Measurements from ENCODE around the gene DLG2. TPM values are rescaled to one million over a fixed set of nuclear protein-coding genes. Genes with fewer than 3 reads are reported as not detected.
"Not testable (repeated sequence)": the region's sequence is repeated elsewhere in the genome, so short reads cannot be mapped to it uniquely, and the experiment has no call there.

Gene DLG2
- total and polyA plus RNA-seq, 2 of the 4 experiments (the other 2 are of a cell fraction): 0.31 to 0.36 TPM

DNA sequence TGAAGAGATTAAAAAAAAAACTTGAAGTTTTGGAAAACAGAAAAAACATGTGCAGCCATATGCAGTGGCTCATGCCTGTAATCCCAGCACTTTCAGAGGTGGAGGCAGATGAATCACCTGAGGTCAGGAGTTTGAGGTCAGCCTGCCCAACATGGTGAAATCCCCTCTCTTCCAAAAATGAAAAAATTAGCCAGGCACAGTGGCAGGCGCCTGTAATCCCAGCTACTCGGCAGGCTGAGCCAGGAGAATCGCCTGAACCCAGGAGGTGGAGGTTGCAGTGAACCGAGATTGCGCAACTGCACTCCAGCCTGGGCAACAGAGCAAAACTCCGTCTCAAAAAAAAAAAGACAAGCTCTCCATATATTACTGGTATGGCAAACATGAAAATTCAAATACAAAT is 7.6 kb downstream of the DLG2 start:
- no peaks in the 10 kb centered on the region for H3K36me3 ChIP-seq (ENCODE audit: control insufficient read depth, insufficient read depth, low read length)
- intact Hi-C loops (cut with micrococcal nuclease): no loop called here

DNA sequence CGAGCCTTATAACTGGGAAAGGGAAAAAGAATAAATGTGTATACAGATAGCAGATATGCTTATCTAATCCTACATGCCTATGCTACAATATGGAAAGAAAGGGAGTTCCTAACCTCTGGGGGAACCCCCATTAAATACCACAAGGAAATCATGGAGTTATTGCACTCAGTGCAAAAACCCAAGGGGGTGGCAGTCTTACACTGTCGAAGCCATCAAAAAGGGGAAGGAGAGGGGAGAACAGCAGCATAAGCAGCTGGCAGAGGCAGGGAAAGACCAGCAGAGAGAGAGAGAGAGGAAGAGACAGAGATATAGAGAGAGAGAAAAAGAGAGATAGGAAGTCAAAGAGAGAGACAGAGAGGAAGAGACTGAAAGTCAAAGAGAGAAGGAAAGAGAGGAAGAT is 15.5 kb downstream of the DLG2 start:
- H3K56ac ChIP-seq (ENCODE audit: extremely low read depth, insufficient read depth, low read length); H3K4me2 ChIP-seq (ENCODE audit: low read depth, low read length); H3K18ac ChIP-seq (ENCODE audit: low read depth, low read length); H4K20me1 ChIP-seq (ENCODE audit: insufficient read depth, low read length); H3K36me3 ChIP-seq (ENCODE audit: control insufficient read depth, insufficient read depth, low read length); H2AFZ ChIP-seq (replicated peaks; ENCODE audit: low read length, poor library complexity); H3K27ac ChIP-seq (ENCODE audit: insufficient read depth, low read length); POLR2A ChIA-PET (ENCODE audit: unreplicated experiment); H3K4me3 ChIP-seq (ENCODE audit: insufficient read depth, low read depth, low read length); H2BK20ac ChIP-seq (ENCODE audit: low read depth, low read length); H3K4ac ChIP-seq (ENCODE audit: low read depth, low read length); H2BK120ac ChIP-seq (ENCODE audit: low read depth, low read length); H2AK5ac ChIP-seq (ENCODE audit: low read depth, low read length); H3K9me3 ChIP-seq (ENCODE audit: control insufficient read depth, insufficient read depth, low read length); H3K14ac ChIP-seq (replicated peaks; ENCODE audit: low read depth, low read length); H3K4me1 ChIP-seq (ENCODE audit: control insufficient read depth, insufficient read depth, low read length); H3K23ac ChIP-seq (ENCODE audit: low read depth, low read length); intact Hi-C loops (cut with micrococcal nuclease); DNase-seq; H3K9me1 ChIP-seq (ENCODE audit: insufficient read depth, low read length); H4K91ac ChIP-seq (ENCODE audit: insufficient read depth, low read depth, low read length); BruUV-seq (replicated peaks); CTCF ChIA-PET; H2AK9ac ChIP-seq (replicated peaks; ENCODE audit: low read depth, low read length, poor library complexity); H2BK15ac ChIP-seq (ENCODE audit: low read depth, low read length); ATAC-seq (ENCODE audit: low read depth); H3K9ac ChIP-seq (ENCODE audit: low read depth, low read length); H3K27me3 ChIP-seq (ENCODE audit: control insufficient read depth, insufficient read depth, low read length); H4K8ac ChIP-seq (ENCODE audit: low read depth in 2 of 2, low read length in 2 of 2); in situ Hi-C loops (cut with MboI; ENCODE audit: low sequenced_read_pairs); H4K5ac ChIP-seq (ENCODE audit: low read depth, low read length); H3K79me1 ChIP-seq (ENCODE audit: low read depth in 1 of 2, low read length in 2 of 2); H2BK5ac ChIP-seq (ENCODE audit: low read depth, low read length, poor library complexity, severe bottlenecking); dilution Hi-C loops (cut with HindIII; ENCODE audit: low sequenced_read_pairs, unreplicated experiment): not testable (repeated sequence)
- WGBS, 2 experiments (ENCODE audit: extremely low coverage in 2 of 2, insufficient read length in 1 of 2): no CpG with 5 or more reads among the region's 2 CpGs

More for the DNA sequence above, 7.6 kb downstream of the DLG2 start:
- no peak overlapping the region for H3K4ac ChIP-seq (ENCODE audit: low read depth, low read length)
- no peak overlapping the region for H2BK20ac ChIP-seq (ENCODE audit: low read depth, low read length)
- H3K4me2 ChIP-seq (ENCODE audit: low read depth, low read length): no peak overlapping the region
- H2AFZ ChIP-seq (replicated peaks; ENCODE audit: low read length, poor library complexity): no peak overlapping the region
- H3K4me1 ChIP-seq (ENCODE audit: control insufficient read depth, insufficient read depth, low read length): no peaks in the 10 kb centered on the region
- H3K9ac ChIP-seq (ENCODE audit: low read depth, low read length): no peak overlapping the region
- no peak overlapping the region for H2AK9ac ChIP-seq (replicated peaks; ENCODE audit: low read depth, low read length, poor library complexity)
- no peaks in the 10 kb centered on the region for H3K9me1 ChIP-seq (ENCODE audit: insufficient read depth, low read length)
- no peak overlapping the region for H3K14ac ChIP-seq (replicated peaks; ENCODE audit: low read depth, low read length)
- H2BK15ac ChIP-seq (ENCODE audit: low read depth, low read length): no peak overlapping the region
- TF ChIP-seq, protein P1, sequence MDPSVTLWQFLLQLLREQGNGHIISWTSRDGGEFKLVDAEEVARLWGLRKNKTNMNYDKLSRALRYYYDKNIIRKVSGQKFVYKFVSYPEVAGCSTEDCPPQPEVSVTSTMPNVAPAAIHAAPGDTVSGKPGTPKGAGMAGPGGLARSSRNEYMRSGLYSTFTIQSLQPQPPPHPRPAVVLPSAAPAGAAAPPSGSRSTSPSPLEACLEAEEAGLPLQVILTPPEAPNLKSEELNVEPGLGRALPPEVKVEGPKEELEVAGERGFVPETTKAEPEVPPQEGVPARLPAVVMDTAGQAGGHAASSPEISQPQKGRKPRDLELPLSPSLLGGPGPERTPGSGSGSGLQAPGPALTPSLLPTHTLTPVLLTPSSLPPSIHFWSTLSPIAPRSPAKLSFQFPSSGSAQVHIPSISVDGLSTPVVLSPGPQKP (IDR thresholded peaks at IDR 0.05; ENCODE audit: borderline replicate concordance, low read depth, low read length): no peak
- TF ChIP-seq CEBPB (IDR thresholded peaks at IDR 0.05; ENCODE audit: low read depth, low read length): peak; percentile 85
- no peak overlapping the region for H2BK5ac ChIP-seq (ENCODE audit: low read depth, low read length, poor library complexity, severe bottlenecking)
- H3K18ac ChIP-seq (ENCODE audit: low read depth, low read length): no peak overlapping the region
- no peaks in the 10 kb centered on the region for H3K79me1 ChIP-seq (ENCODE audit: low read depth in 1 of 2, low read length in 2 of 2)
- dilution Hi-C loops (cut with HindIII; ENCODE audit: low sequenced_read_pairs, unreplicated experiment) (no loop called here), in situ Hi-C loops (cut with MboI; ENCODE audit: low sequenced_read_pairs) (no loop called here)
- H3K9me3 ChIP-seq (ENCODE audit: control insufficient read depth, insufficient read depth, low read length): no peaks in the 10 kb centered on the region
- no peaks in the 10 kb centered on the region; the same call in 1 of the 2 replicates for H3K27me3 ChIP-seq (ENCODE audit: control insufficient read depth, insufficient read depth, low read length)
- no peak overlapping the region for H2BK120ac ChIP-seq (ENCODE audit: low read depth, low read length)
- POLR2A ChIA-PET (ENCODE audit: unreplicated experiment): no interaction called here
- no peak overlapping the region for H4K8ac ChIP-seq (ENCODE audit: low read depth in 2 of 2, low read length in 2 of 2)
- no peak overlapping the region for H4K91ac ChIP-seq (ENCODE audit: insufficient read depth, low read depth, low read length)
- no CpG with 5 or more reads among the region's 6 CpGs for WGBS, 2 experiments (ENCODE audit: extremely low coverage in 2 of 2, insufficient read length in 1 of 2)
- BruUV-seq (replicated peaks): no TSS peak
- no peak overlapping the region for H3K56ac ChIP-seq (ENCODE audit: extremely low read depth, insufficient read depth, low read length)
- DNase-seq: no peak
- H4K20me1 ChIP-seq (ENCODE audit: insufficient read depth, low read length): no peaks in the 10 kb centered on the region
- no peak overlapping the region for H3K27ac ChIP-seq (ENCODE audit: insufficient read depth, low read length)
- H4K5ac ChIP-seq (ENCODE audit: low read depth, low read length): no peak overlapping the region
- CTCF ChIA-PET: no interaction called here
- no peak overlapping the region for H3K4me3 ChIP-seq (ENCODE audit: insufficient read depth, low read depth, low read length)
- no peak overlapping the region for H3K23ac ChIP-seq (ENCODE audit: low read depth, low read length)
- no peak overlapping the region for H2AK5ac ChIP-seq (ENCODE audit: low read depth, low read length)
- no peak for ATAC-seq (ENCODE audit: low read depth)

Measured in IMR-90 (cell line).